Epithelial cell of umbilical artery (primary cell): Measurements from ENCODE around the gene NEUROD1. TPM values are rescaled to one million over a fixed set of nuclear protein-coding genes. Genes with fewer than 3 reads are reported as not detected.

ENCODE experiments used
- total RNA-seq: library from RNA; depleted of rRNA; stranded (reverse); fragments of >200 nt; gene quantifications from 2 replicates; pipeline ENCODE4 v1.2.3, GENCODE V29; 2014

Gene NEUROD1
- total RNA-seq: not detected in 2 replicates

GRCh38 chr2:181680055-181680936 lies at the start of gene NEUROD1:
Gene NEUROD1 (minus strand): TSS chr2:181680517. CDS start chr2:181678860, 1,657 bp downstream.

DNA sequence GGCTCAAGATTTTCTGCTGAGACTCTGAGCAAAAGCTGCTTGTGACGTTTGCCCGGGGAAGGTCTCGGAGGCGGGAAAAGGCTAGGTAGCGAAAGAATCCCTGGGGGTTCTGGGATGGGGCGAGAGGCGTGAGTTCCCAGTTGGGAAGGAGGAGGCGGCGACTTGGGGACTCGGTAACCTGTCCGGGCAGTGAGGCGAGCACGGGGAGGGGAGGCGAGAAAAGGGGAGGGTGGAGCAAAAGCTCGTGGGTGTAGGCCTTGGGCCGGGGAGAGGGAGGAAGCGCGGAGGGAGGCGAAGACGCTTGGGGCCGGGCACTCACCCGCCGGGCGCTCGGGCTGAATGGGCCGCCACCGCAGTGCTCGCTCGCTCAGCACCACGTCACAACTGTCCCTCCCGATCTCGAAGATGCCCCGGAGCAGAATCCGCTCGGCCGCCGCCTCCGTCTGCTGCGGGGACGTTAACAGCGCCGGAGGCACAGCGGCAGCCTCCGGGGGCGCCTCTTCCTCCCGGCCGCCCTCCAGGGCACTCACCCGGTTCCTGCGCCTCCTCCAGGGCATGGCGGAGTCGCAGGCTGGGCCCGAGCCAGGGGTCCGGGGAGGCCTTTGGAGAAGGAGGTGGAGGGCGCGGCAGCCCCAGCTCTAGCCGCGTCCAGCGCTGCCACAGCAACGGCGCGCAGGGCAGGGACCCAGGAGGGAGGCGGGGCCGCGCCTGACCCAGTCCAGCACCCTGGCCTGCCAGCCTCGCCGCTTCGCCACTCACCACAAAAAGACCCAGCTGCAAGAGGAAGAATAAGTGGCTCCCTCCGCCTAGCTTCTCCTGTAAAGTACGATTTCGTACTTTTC lies 23.6 kb downstream of the NEUROD1 start, which contains the start of gene CERKL:
Gene CERKL (minus strand): TSS at position 656 of the 842 bp plus-strand sequence. CDS start 99 bp downstream, at position 557.

Other genes starting within 250 kb of the NEUROD1 start
- 4.5 and 5.6 TPM in 2 replicates for gene ITGA4, start 223.1 kb downstream of the NEUROD1 start, total RNA-seq
- gene CERKL, start 23.4 kb downstream of the NEUROD1 start, total RNA-seq: not detected in 2 replicates
- gene ITPRID2, start 211.2 kb upstream of the NEUROD1 start, total RNA-seq: 236 and 259 TPM in 2 replicates